H1 (cell line): Measurements from ENCODE around the gene TBX2.
"Not testable (repeated sequence)": the region's sequence is repeated elsewhere in the genome, so short reads cannot be mapped to it uniquely, and the experiment has no call there.

Experiments used
- ATF3 ChIP-seq: IDR thresholded peaks from 2 replicates; pipeline ENCODE4 v1.6.1; 2011; ENCODE audit warnings: low read depth, mild to moderate bottlenecking, low read length; ENCODE audit not compliant: insufficient read depth
- CEBPB ChIP-seq: IDR thresholded peaks from 2 replicates; pipeline ENCODE4 v1.6.1; 2012; ENCODE audit warnings: low read depth, low read length
- CTCF ChIP-seq, 3 experiments: IDR thresholded peaks; 1 replicate in 2 of 3; 2 replicates in 1 of 3; pipeline versions ENCODE4 v1.5.1 to v1.6.1; 2011; ENCODE audit warnings: low read length in 3 of 3, mild to moderate bottlenecking in 3 of 3, inconsistent platforms in 2 of 3, low read depth in 1 of 3, moderate library complexity in 1 of 3; ENCODE audit not compliant: insufficient read depth in 1 of 3; ENCODE audit errors: control extremely low read depth in 1 of 3
- EZH2 ChIP-seq: fragments of 200-600 bp; sonication (generic); IDR thresholded peaks from 2 replicates; pipeline ENCODE4 v1.7.1; 2012; ENCODE audit warnings: low read depth, mild to moderate bottlenecking, moderate library complexity, low read length, inconsistent platforms; ENCODE audit not compliant: severe bottlenecking
- HDAC6 ChIP-seq: IDR thresholded peaks from one replicate; pipeline ENCODE4 v1.7.1; 2012; ENCODE audit warnings: low read depth, mild to moderate bottlenecking, inconsistent platforms, low read length, moderate library complexity
- JUND ChIP-seq: IDR thresholded peaks from 2 replicates; pipeline ENCODE4 v1.6.1; 2011; ENCODE audit warnings: mild to moderate bottlenecking, improper control_type of control experiment, low read length
- POLR2AphosphoS5 ChIP-seq: IDR thresholded peaks from 2 replicates; pipeline ENCODE4 v1.6.1; 2011; ENCODE audit warnings: low read depth, low read length
- RFX5 ChIP-seq: IDR thresholded peaks from 2 replicates; pipeline ENCODE4 v1.6.1; 2011; ENCODE audit warnings: low read depth, low read length, improper control_type of control experiment, borderline replicate concordance
- TAF1 ChIP-seq: IDR thresholded peaks from 2 replicates; pipeline ENCODE4 v1.6.1; 2011; ENCODE audit warnings: mild to moderate bottlenecking, low read depth, low read length
- USF2 ChIP-seq: IDR thresholded peaks from 2 replicates; pipeline ENCODE4 v1.6.1; 2011; ENCODE audit warnings: low read length, improper control_type of control experiment
- YY1 ChIP-seq: IDR thresholded peaks from 2 replicates; pipeline ENCODE4 v1.6.1; 2011; ENCODE audit warnings: low read depth, mild to moderate bottlenecking, low read length
- ZNF274 ChIP-seq: IDR thresholded peaks from 2 replicates; pipeline ENCODE4 v1.7.0; 2012; ENCODE audit warnings: low read length, borderline replicate concordance; ENCODE audit errors: extremely low read depth

GRCh38 chr17:61449140-61449539, 49.5 kb downstream of the TBX2 start:
- TF ChIP-seq CTCF (IDR thresholded peaks at IDR 0.05; ENCODE audit: control extremely low read depth in 1 of 3, insufficient read depth in 1 of 3, low read depth in 1 of 3, low read length in 3 of 3); ZNF274; JUND; TAF1; POLR2AphosphoS5; YY1; USF2; CEBPB; RFX5; ATF3; HDAC6; EZH2: not testable (repeated sequence)
